HG03064 (cell line): ENCODE results near the gene NAP1L5.

ENCODE experiments used
- ATAC-seq: cut with Tn5 transposase; IDR thresholded peaks from one replicate; pipeline ENCODE4 v1.9.1; 2021; ENCODE audit warnings: low read depth; ENCODE audit not compliant: unreplicated experiment

NAP1L5 gene

DNA sequence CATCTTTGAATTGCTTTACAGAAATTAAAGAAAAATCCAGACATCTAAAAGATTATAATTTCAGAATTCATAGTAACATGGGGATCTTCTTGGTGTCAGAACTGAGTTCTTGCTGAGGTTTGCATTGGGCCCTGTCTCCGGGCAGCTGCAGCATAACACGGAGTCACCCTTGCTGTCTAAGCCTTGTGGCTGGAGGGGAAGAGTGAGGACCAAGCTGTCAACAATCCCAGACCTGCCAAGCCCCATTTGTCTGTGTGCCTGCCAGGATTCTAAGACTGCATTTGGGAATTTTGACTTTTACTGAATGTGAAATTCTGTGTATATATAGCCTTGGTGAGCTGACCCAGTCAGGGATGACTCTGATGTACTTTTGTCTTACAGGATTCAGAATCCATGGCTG, 25.2 kb upstream of the NAP1L5 start:
- ATAC-seq = no peak

GRCh38 chr4:88722276-88722780, 24.7 kb upstream of the NAP1L5 start:
- ATAC-seq = no peak

- no peak for ATAC-seq
Measured at GRCh38 chr4:88720451-88721428, 23.1 kb upstream of the NAP1L5 start.

GRCh38 chr4:88719381-88719780, 21.8 kb upstream of the NAP1L5 start:
- ATAC-seq = no peak

GRCh38 chr4:88718098-88718497, 20.5 kb upstream of the NAP1L5 start:
- ATAC-seq = no peak

GRCh38 chr4:88713782-88714181, 16.2 kb upstream of the NAP1L5 start:
- ATAC-seq = no peak

DNA sequence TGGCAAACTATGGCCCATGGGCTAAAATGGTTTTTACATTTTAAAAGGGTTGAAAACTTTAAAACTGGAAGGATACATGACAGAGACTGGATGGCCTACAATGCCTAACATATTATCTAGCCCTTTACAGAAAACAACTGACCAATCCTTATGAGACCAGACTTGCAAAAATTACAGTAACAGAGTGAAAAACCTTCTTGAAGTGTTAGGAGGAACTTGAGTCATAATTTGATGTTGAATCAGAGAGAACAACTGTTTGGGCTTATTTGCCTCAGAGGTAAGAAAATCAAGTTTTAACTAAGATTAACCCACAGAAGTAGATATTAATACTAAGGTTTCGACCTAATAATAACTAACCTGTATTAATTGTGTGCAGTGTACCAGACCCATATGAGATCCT, 12.4 kb upstream of the NAP1L5 start:
- ATAC-seq = no peak

DNA sequence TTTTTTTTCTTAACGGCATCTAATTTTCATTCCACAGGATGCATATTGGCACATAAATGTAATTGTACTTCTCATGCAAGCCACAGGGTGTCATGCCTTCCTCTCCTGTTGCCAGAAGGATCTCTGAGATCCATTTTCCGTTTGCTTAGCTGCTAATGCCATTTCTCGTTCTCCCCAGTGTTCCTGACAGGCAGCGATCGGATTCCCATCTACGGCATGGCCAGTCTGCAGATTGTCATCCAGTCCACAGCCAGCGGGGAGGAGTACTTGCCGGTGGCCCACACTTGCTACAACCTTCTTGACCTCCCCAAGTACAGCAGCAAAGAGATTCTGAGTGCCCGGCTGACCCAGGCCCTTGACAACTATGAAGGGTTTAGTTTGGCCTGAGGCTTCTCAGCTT, 8.9 kb upstream of the NAP1L5 start:
- no peak for ATAC-seq

DNA sequence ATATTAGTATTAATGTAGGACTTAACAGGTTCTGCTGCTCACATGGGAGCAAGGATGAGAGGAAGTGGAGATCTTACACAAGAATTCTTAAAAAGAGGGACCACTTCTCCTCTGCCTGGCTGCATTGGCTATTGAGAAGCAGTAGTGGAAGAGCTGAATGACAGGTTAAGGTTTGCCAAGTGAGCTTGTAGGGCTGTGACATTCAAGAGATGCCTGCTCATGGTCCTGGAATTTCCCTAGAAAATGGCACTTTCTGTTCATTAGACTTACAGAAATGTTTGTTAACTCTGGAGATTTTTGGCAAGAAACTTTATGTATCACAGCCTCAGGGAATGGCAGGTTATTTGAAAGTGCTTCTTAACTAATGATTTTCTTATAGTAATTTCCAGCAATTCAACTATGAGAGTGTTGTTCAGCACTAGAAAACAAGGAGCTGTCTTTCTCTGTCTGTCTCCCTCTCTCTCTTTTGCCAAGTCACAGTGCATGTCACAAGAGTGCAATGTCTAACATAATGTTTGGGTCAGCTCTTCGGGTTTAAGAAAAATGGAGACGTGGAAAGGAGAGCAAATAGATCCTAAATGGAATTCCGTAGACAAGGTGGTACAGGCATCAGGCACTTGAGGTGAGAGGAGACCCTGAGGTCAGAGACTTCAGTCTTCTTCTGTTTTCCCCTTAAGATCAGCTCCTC, 8.3 kb upstream of the NAP1L5 start:
- no peak for ATAC-seq

DNA sequence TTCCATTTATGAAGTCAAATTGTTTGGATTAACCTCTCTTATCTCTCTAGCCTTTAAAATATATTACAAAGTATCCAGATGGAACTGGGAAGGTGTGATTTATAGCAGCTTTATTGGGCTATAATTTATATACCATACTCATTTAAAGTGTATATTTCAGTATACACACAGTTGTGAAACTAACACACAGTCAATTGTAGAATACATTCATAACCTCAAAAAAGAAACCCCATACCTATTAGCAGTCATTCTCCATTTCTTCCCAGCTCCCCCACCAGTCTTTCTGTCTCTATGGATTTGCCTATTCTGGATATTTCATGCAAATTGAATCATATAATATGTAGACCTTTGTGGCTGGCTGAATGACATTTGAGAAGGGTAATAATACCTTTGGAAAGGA, 7.6 kb upstream of the NAP1L5 start:
- no peak for ATAC-seq

DNA sequence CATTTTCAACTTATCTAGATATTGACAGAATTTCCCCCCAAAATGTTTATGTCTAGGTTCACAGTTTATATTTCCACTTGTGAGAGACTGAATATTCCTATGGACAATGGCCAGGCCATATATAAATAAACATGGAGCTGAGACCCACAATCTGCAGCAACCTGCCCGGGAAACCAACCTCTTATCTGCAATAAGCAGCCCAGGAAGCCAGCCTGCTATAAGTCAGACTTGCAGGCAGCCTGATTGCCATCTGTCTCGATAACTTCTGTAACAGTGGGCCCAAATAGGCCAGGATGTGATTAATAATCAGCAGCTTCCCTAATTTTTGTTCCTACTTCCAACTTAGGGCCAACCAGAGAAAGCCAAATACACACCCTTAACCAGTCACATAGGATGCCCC, 5.2 kb upstream of the NAP1L5 start:
- ATAC-seq = no peak

GRCh38 chr4:88698519-88698918, 890 bp upstream of the NAP1L5 start:
- ATAC-seq = no peak

- ATAC-seq = no peak
Measured at GRCh38 chr4:88697141-88697540, 488 bp downstream of the NAP1L5 start.

DNA sequence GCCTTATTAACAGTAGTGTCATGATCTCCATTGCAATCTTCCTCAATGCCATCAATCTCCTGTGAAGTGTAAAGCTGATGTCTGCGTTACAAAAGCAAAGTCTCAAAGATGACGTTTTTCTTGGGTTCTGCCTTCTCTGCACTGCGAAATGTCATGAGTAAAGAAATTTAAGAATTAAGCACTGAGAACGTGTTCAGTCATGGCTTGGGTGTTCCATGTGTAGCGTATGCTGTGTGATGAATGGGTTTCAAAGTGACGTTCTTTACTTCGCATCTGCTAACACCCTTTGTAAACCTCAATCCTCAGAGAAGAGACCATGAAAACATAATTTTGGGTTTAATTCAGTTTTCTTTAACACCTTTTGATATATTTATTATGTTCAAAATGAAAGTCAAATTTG, 999 bp downstream of the NAP1L5 start:
- ATAC-seq = no peak

DNA sequence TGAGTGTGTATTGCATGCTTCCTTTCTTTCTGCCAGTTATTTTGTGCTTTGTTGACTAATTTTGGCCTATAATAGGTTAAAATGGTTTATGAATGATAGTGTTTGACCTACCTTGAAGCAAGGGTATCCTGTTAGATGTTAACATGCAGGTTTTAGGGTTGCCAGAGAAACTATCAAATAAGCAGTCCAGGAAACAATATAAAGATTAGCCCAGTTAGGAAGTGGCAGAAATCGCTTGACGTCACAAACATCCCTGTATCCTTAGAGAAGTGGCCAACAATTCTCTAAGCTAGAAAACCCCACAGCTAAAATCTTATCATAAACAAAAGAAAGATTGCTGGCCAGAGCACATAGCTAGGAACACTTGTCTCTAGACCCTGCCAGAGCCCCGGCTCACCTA, 3.8 kb downstream of the NAP1L5 start:
- ATAC-seq = no peak

DNA sequence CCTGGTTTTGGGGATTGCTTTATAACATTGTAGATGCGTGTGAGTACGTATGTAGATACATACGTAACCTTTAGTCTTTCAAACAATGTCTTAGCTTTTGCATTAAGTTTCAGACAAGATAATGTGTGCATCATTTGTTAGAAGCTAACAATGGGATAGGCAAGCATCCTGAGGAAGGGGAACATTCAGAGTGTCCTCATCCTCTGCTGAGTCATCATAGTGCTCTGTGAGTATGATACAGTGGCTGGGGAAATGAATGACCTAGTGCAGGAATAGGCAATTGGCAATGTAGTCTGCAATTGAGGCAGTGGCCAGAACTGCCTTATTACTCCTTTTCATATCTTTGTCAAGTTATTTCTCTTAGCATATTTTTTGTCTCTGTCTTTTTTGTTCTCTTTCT, 7.3 kb downstream of the NAP1L5 start:
- ATAC-seq = no peak

- no peak for ATAC-seq
Measured at GRCh38 chr4:88681209-88681608, 16.4 kb downstream of the NAP1L5 start.

GRCh38 chr4:88675543-88675942, 22.1 kb downstream of the NAP1L5 start:
- ATAC-seq = no peak

DNA sequence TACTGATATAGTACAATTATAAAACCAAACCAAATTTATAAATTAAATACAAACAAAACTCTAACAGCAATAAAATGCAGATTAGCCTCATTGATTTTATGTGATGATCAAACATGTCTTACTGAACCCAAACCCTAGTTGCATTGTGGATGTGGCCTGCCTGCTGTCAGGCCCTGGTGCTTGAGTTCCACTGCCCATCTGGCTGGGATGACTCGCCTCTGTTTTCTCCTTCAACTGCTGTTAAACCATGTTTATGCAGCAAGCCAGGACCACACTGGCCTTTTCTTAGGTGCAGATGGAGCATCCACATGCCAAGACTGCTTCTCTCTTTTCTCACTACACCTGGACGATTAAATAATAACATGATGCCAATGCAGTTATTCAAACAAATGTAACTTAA, 22.6 kb downstream of the NAP1L5 start:
- no peak for ATAC-seq

DNA sequence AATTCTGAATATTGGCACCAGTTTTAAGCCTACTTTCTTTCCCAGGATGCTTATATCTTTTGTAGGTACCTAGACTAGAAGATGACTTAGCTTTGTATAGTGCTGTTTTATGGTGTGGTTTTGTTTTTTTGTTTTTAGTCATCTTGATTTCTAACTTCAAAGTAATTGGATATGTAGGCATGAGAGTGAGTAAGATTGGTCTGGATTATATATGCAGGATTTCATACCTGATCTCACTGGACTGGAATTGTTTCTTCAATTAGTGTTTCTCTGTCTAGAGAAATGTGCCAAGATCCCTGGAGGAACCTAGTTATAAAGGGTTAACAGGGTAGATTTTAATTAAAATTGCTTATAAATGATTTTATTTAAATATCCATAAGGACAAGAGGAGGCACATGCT, 23.1 kb downstream of the NAP1L5 start:
- no peak for ATAC-seq

DNA sequence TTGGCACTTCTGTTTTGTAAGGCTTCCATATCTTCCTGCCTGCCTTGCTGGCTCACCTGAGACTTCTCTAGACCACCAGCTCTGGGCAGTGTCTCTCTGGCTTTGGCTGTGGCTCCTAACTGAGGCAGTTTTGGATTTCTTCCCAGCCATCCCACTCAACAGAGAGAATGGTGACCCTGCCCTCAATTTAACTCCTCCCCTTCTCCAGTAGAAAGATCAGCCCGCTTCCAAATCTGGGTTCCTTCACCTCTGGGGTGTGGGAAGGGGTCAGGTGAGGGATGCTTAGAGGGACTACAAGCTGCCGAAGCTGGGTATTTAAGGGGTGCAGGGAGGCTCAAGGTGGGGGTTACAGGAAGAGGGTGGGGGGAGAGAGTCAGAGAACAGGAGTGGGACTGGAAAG, 23.7 kb downstream of the NAP1L5 start:
- no peak for ATAC-seq

GRCh38 chr4:88672987-88673386, 24.6 kb downstream of the NAP1L5 start:
- no peak for ATAC-seq
